Lower leg skin (tissue), 4 donors: ENCODE data around the gene UAP1. TPM values are rescaled to one million over a fixed set of nuclear protein-coding genes. Genes with fewer than 3 reads are reported as not detected.

Source experiments
- DNase-seq, 2 donors: peaks; one replicate each; pipeline ENCODE4 v3.0.0-alpha.2; 2019; ENCODE audit warnings: low spot score in 2 of 2
- H3K4me3 ChIP-seq: fragments of 200-600 bp; sonication (generic); 2 replicates; pipeline ENCODE4 v1.5.1; 2017; ENCODE audit warnings: mild to moderate bottlenecking, low read depth; ENCODE audit not compliant: poor library complexity, severe bottlenecking
- POLR2A ChIP-seq, 2 donors: fragments of 450-650 bp; IDR thresholded peaks; one replicate each; pipeline ENCODE4 v1.6.1; 2016 to 2017; ENCODE audit warnings: antibody characterized with exemption in 2 of 2, mild to moderate bottlenecking in 1 of 2, moderate library complexity in 1 of 2
- WGBS, 2 donors: methylation state at CpG; one replicate each; pipeline ENCODE4 v1.1.5; 2018; 5-methylcytosine and 5-hydroxymethylcytosine counted together
- intact Hi-C: fragments of 100-400 bp; cut with DNase I; formaldehyde crosslinking; loops from one replicate; pipeline ENCODE4 v1.15.0; 2023; ENCODE audit warnings: low total_unique reads
- total RNA-seq, 4 donors: library from RNA; depleted of rRNA; stranded (reverse); fragments of >200 nt; gene quantifications; one replicate each; pipeline ENCODE4 v1.1.0, GENCODE V29; 2016
- TF ChIP-seq, protein P1 (sequence below), 3 donors: fragments of 450-650 bp; IDR thresholded peaks; one replicate each; pipeline ENCODE4 v1.5.1; 2016; ENCODE audit warnings: antibody characterized with exemption in 3 of 3, mild to moderate bottlenecking in 3 of 3, moderate library complexity in 2 of 3

Gene UAP1
- total RNA-seq, 4 donors from 2014 or later = 29.6 to 40.0 (median 31.3) TPM

DNA sequence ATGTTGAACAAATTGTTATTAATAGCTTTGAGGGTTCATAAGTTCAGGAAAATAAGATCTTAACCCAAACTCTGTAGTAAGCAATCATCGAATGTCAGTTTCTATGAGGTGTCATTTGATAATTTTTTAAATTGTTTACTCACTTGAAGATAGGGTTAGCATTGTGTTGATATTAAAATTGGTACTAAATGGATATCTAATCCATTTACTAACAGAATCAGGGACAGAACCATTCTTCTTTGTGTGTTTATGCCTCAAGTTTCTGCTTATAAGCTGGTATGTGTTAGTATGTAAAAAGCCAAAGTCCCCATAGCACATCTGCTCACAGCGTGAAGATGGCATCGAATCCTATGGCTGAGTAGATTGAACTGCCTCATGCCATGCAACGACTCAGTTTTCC, 84.1 kb downstream of the UAP1 start:
- intact Hi-C loops = no loop called here
- no peak overlapping the region for H3K4me3 ChIP-seq
- TF ChIP-seq, protein P1, sequence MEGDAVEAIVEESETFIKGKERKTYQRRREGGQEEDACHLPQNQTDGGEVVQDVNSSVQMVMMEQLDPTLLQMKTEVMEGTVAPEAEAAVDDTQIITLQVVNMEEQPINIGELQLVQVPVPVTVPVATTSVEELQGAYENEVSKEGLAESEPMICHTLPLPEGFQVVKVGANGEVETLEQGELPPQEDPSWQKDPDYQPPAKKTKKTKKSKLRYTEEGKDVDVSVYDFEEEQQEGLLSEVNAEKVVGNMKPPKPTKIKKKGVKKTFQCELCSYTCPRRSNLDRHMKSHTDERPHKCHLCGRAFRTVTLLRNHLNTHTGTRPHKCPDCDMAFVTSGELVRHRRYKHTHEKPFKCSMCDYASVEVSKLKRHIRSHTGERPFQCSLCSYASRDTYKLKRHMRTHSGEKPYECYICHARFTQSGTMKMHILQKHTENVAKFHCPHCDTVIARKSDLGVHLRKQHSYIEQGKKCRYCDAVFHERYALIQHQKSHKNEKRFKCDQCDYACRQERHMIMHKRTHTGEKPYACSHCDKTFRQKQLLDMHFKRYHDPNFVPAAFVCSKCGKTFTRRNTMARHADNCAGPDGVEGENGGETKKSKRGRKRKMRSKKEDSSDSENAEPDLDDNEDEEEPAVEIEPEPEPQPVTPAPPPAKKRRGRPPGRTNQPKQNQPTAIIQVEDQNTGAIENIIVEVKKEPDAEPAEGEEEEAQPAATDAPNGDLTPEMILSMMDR (IDR thresholded peaks at IDR 0.05) = no peak
- TF ChIP-seq POLR2A (IDR thresholded peaks at IDR 0.05) = no peak
- WGBS, 2 donors = 76 to 88% methylated on average over 4 of the region's 4 CpGs
- DNase-seq = no peak

- no peak overlapping the region for H3K4me3 ChIP-seq
- 74 to 85% methylated on average over 3 of the region's 3 CpGs for WGBS, 2 donors
- intact Hi-C loops = no loop called here
- DNase-seq = no peak
- TF ChIP-seq, protein P1 (IDR thresholded peaks at IDR 0.05) = no peak
- no peak for TF ChIP-seq POLR2A (IDR thresholded peaks at IDR 0.05)
Measured at GRCh38 chr1:162649583-162649982, 88.1 kb downstream of the UAP1 start.

Other genes starting within 250 kb of the UAP1 start
- gene SPATA46, start 184.9 kb upstream of the UAP1 start, total RNA-seq = not detected
- 10 to 100 TPM in 1 of 4 donors, 1 to 10 TPM in 3; 3.7 to 14.4 (median 9.6) TPM for gene C1orf226, start 180.0 kb upstream of the UAP1 start, total RNA-seq
- not detected for gene SH2D1B, start 149.6 kb upstream of the UAP1 start, total RNA-seq
- gene UHMK1, start 63.9 kb upstream of the UAP1 start, total RNA-seq = 10 to 100 TPM; 23.4 to 27.1 (median 24.2) TPM
- 10 to 100 TPM; 15.1 to 36.9 (median 20.0) TPM for gene DDR2, start 70.7 kb downstream of the UAP1 start, total RNA-seq
- gene HSD17B7, start 229.0 kb downstream of the UAP1 start, total RNA-seq = 10 to 100 TPM; 12.8 to 25.0 (median 17.1) TPM